ENCODE measurements around the gene CHAMP1.

- TF ChIP-seq POLR2A (IDR thresholded peaks at IDR 0.05; ENCODE audit: low read depth, low read length) (no peak), POLR2AphosphoS5 (IDR thresholded peaks at IDR 0.05; ENCODE audit: low read depth, low read length) (no peak), TAF1 (IDR thresholded peaks at IDR 0.05; ENCODE audit: low read depth, low read length) (no peak), SPI1 (IDR thresholded peaks at IDR 0.05; ENCODE audit: low read depth, low read length) (no peak)
Observed at GRCh38 chr13:114272977-114273376, 41.3 kb upstream of the CHAMP1 start.
